ENCODE measurements around the gene RAB11B.

RAB11B gene

GRCh38 chr19:8386990-8387389 lies 3.2 kb upstream of the RAB11B start:
- Histone ChIP-seq H3K79me2 (peaks cover 9% of the 10 kb centered on the region), H3K36me3 (ENCODE audit: control insufficient read depth, insufficient read depth, low read length) (no peaks in the 10 kb centered on the region), H3K9me3 (ENCODE audit: control insufficient read depth, low read length) (no peaks in the 10 kb centered on the region), H2AFZ (no peak overlapping the region), H3K4me1 (peaks cover 13% of the 10 kb centered on the region), H3K4me3 (ENCODE audit: low read depth, low read length) (no peak overlapping the region), H3K9ac (no peak overlapping the region), H3K27ac (no peak overlapping the region), H3K4me2 (ENCODE audit: low read length) (no peak overlapping the region), H3K27me3 (ENCODE audit: control insufficient read depth, insufficient read depth, low read length) (no peaks in the 10 kb centered on the region)
- no peak for TF ChIP-seq CTCF (IDR thresholded peaks at IDR 0.05)

- H2AFZ ChIP-seq: no peak overlapping the region
- H3K4me3 ChIP-seq (ENCODE audit: low read depth, low read length): no peak overlapping the region
- H3K9ac ChIP-seq: no peak overlapping the region
- no peak for TF ChIP-seq CTCF (IDR thresholded peaks at IDR 0.05)
- H3K4me1 ChIP-seq: peaks cover 13% of the 10 kb centered on the region
- no peaks in the 10 kb centered on the region for H3K27me3 ChIP-seq (ENCODE audit: control insufficient read depth, insufficient read depth, low read length)
- H3K36me3 ChIP-seq (ENCODE audit: control insufficient read depth, insufficient read depth, low read length): no peaks in the 10 kb centered on the region
- H3K9me3 ChIP-seq (ENCODE audit: control insufficient read depth, low read length): no peaks in the 10 kb centered on the region
- H3K79me2 ChIP-seq: peaks cover 10% of the 10 kb centered on the region
- H3K4me2 ChIP-seq (ENCODE audit: low read length): no peak overlapping the region
- H3K27ac ChIP-seq: no peak overlapping the region
Observed at GRCh38 chr19:8387688-8388611, 2.2 kb upstream of the RAB11B start.

DNA sequence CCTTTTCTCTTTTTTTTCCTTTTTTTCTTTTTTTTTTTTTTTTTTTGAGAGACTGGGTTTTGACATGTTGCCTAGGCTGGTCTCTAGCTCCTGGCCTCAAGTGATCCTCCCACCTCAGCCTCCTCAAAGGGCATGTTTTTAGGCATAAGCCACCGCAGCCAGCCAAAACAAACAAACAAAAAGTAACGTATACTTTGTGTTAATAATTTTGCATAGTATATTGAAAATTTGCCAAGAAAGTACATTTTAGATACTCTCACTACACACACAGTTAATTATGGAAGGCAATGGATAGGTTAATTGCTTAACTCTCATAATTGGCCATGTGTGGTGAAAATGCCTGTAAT lies 1.6 kb upstream of the RAB11B start:
- no peak overlapping the region for H3K4me2 ChIP-seq (ENCODE audit: low read length)
- H3K79me2 ChIP-seq: peaks cover 16% of the 10 kb centered on the region
- H3K36me3 ChIP-seq (ENCODE audit: control insufficient read depth, insufficient read depth, low read length): no peaks in the 10 kb centered on the region
- H3K9ac ChIP-seq: no peak overlapping the region
- H3K9me3 ChIP-seq (ENCODE audit: control insufficient read depth, low read length): no peaks in the 10 kb centered on the region
- peaks cover 13% of the 10 kb centered on the region for H3K4me1 ChIP-seq
- no peaks in the 10 kb centered on the region for H3K27me3 ChIP-seq (ENCODE audit: control insufficient read depth, insufficient read depth, low read length)
- H2AFZ ChIP-seq: no peak overlapping the region
- no peak overlapping the region for H3K27ac ChIP-seq
- no peak for TF ChIP-seq CTCF (IDR thresholded peaks at IDR 0.05)
- no peak overlapping the region for H3K4me3 ChIP-seq (ENCODE audit: low read depth, low read length)

GRCh38 chr19:8390617-8390981 lies 439 bp downstream of the RAB11B start:
- H3K79me2 ChIP-seq: peaks cover 20% of the 10 kb centered on the region
- no peak for TF ChIP-seq CTCF (IDR thresholded peaks at IDR 0.05)
- H3K4me1 ChIP-seq: peaks cover 12% of the 10 kb centered on the region
- H3K27me3 ChIP-seq (ENCODE audit: control insufficient read depth, insufficient read depth, low read length): no peaks in the 10 kb centered on the region
- H3K4me2 ChIP-seq (ENCODE audit: low read length): peak overlapping the region; percentile 85
- no peaks in the 10 kb centered on the region for H3K9me3 ChIP-seq (ENCODE audit: control insufficient read depth, low read length)
- peak overlapping the region; percentile 94 for H3K27ac ChIP-seq
- H3K4me3 ChIP-seq (ENCODE audit: low read depth, low read length): peak overlapping the region; percentile 93
- H2AFZ ChIP-seq: peak overlapping the region; percentile 71
- H3K36me3 ChIP-seq (ENCODE audit: control insufficient read depth, insufficient read depth, low read length): no peaks in the 10 kb centered on the region
- H3K9ac ChIP-seq: peak overlapping the region; percentile 93
